Measurements from ENCODE around the gene TCEANC. TPM values are rescaled to one million over a fixed set of nuclear protein-coding genes. Genes with fewer than 3 reads are reported as not detected.
"Not testable (repeated sequence)": the region's sequence is repeated elsewhere in the genome, so short reads cannot be mapped to it uniquely, and the experiment has no call there.

The TCEANC gene
- total RNA-seq, 1 experiment from 2014 or later: 0.92 TPM

GRCh38 chrX:13638021-13638420, 14.9 kb upstream of the TCEANC start:
- in situ Hi-C loops (cut with HindIII; ENCODE audit: low pct_unique_long_range_greater_than_20kb, low sequenced_read_pairs): no loop called here

DNA sequence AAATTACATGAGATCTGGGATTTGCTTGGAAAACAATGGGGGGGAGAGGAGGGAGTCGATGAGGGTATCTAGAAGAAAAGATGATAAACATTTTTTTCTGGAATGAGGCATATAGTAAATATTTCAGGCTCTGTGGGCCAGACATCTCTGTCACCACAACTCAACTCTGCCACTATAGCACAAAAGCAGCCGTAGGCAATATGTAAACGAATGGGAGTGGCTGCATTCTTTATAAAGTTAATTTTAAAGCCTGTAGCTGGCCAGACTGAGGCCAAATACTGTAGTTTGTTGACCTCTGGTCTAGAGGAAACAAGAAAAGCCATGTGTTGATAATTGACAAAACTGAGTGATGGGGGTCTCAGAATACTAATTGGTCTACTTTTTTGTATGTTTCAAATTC, 14.1 kb upstream of the TCEANC start:
- CTCF ChIA-PET: no interaction called here
- ATAC-seq (no peak), DNase-seq (ENCODE audit: low read depth, low spot score) (no peak)
- TF ChIP-seq POLR2AphosphoS5 (IDR thresholded peaks at IDR 0.05; ENCODE audit: low read depth, low read length): no peak
- TF ChIP-seq REST (IDR thresholded peaks at IDR 0.05; ENCODE audit: insufficient read depth in 1 of 2, low read depth in 2 of 2, low read length in 1 of 2): no peak
- TF ChIP-seq SIN3A (IDR thresholded peaks at IDR 0.05; ENCODE audit: borderline replicate concordance, insufficient read depth, low read depth, low read length): no peak
- no peak for TF ChIP-seq TCF7L2 (IDR thresholded peaks at IDR 0.05; ENCODE audit: low read depth, low read length)
- TF ChIP-seq, protein P1, sequence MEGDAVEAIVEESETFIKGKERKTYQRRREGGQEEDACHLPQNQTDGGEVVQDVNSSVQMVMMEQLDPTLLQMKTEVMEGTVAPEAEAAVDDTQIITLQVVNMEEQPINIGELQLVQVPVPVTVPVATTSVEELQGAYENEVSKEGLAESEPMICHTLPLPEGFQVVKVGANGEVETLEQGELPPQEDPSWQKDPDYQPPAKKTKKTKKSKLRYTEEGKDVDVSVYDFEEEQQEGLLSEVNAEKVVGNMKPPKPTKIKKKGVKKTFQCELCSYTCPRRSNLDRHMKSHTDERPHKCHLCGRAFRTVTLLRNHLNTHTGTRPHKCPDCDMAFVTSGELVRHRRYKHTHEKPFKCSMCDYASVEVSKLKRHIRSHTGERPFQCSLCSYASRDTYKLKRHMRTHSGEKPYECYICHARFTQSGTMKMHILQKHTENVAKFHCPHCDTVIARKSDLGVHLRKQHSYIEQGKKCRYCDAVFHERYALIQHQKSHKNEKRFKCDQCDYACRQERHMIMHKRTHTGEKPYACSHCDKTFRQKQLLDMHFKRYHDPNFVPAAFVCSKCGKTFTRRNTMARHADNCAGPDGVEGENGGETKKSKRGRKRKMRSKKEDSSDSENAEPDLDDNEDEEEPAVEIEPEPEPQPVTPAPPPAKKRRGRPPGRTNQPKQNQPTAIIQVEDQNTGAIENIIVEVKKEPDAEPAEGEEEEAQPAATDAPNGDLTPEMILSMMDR (IDR thresholded peaks at IDR 0.05): no peak
- no TSS peak for BruUV-seq (replicated peaks)
- Histone ChIP-seq H3K36me3 (ENCODE audit: control insufficient read depth, insufficient read depth, low read length) (no peaks in the 10 kb centered on the region), H3K4me1 (ENCODE audit: control insufficient read depth, insufficient read depth, low read length) (no peaks in the 10 kb centered on the region), H3K4me3 (ENCODE audit: low read depth in 2 of 2, low read length in 2 of 2) (no peak overlapping the region), H3K27me3 (ENCODE audit: control insufficient read depth, insufficient read depth, low read length) (no peaks in the 10 kb centered on the region), H3K9me3 (ENCODE audit: control insufficient read depth, insufficient read depth, low read depth, low read length) (no peaks in the 10 kb centered on the region), H3K27ac (ENCODE audit: low read length) (no peak overlapping the region)
- intact Hi-C loops (cut with micrococcal nuclease; ENCODE audit: unreplicated experiment): no loop called here
- in situ Hi-C loops (cut with HindIII; ENCODE audit: low pct_unique_long_range_greater_than_20kb, low sequenced_read_pairs): no loop called here
- POLR2A ChIA-PET: no interaction called here

More at GRCh38 chrX:13638021-13638420, 14.9 kb upstream of the TCEANC start:
- Histone ChIP-seq H3K9me3 (ENCODE audit: control insufficient read depth, insufficient read depth, low read depth, low read length) (no peaks in the 10 kb centered on the region), H3K4me3 (ENCODE audit: low read depth in 2 of 2, low read length in 2 of 2) (no peak overlapping the region), H3K27me3 (ENCODE audit: control insufficient read depth, insufficient read depth, low read length) (no peaks in the 10 kb centered on the region), H3K27ac (ENCODE audit: low read length) (no peak overlapping the region), H3K4me1 (ENCODE audit: control insufficient read depth, insufficient read depth, low read length) (no peaks in the 10 kb centered on the region), H3K36me3 (ENCODE audit: control insufficient read depth, insufficient read depth, low read length) (no peaks in the 10 kb centered on the region)
- ChIA-PET POLR2A (no interaction called here), CTCF (no interaction called here)
- no peak for TF ChIP-seq SIN3A (IDR thresholded peaks at IDR 0.05; ENCODE audit: borderline replicate concordance, insufficient read depth, low read depth, low read length)
- TF ChIP-seq, protein P1 (IDR thresholded peaks at IDR 0.05): no peak
- no peak for TF ChIP-seq REST (IDR thresholded peaks at IDR 0.05; ENCODE audit: insufficient read depth in 1 of 2, low read depth in 2 of 2, low read length in 1 of 2)
- no peak for TF ChIP-seq TCF7L2 (IDR thresholded peaks at IDR 0.05; ENCODE audit: low read depth, low read length)
- no peak for TF ChIP-seq POLR2AphosphoS5 (IDR thresholded peaks at IDR 0.05; ENCODE audit: low read depth, low read length)
- DNase-seq (ENCODE audit: low read depth, low spot score) (no peak), ATAC-seq (no peak)
- no TSS peak for BruUV-seq (replicated peaks)
- intact Hi-C loops (cut with micrococcal nuclease; ENCODE audit: unreplicated experiment): no loop called here

GRCh38 chrX:13641684-13642083, 11.3 kb upstream of the TCEANC start:
- H3K4me1 ChIP-seq (ENCODE audit: control insufficient read depth, insufficient read depth, low read length); BruUV-seq (replicated peaks); ATAC-seq; H3K27ac ChIP-seq (ENCODE audit: low read length); H3K36me3 ChIP-seq (ENCODE audit: control insufficient read depth, insufficient read depth, low read length); intact Hi-C loops (cut with micrococcal nuclease; ENCODE audit: unreplicated experiment); H3K4me3 ChIP-seq (ENCODE audit: low read depth in 2 of 2, low read length in 2 of 2); POLR2A ChIA-PET; in situ Hi-C loops (cut with HindIII; ENCODE audit: low pct_unique_long_range_greater_than_20kb, low sequenced_read_pairs); H3K9me3 ChIP-seq (ENCODE audit: control insufficient read depth, insufficient read depth, low read depth, low read length); H3K27me3 ChIP-seq (ENCODE audit: control insufficient read depth, insufficient read depth, low read length); CTCF ChIA-PET; DNase-seq (ENCODE audit: low read depth, low spot score): not testable (repeated sequence)
